ENCODE results near the gene PCDHB7. TPM values are rescaled to one million over a fixed set of nuclear protein-coding genes. Genes with fewer than 3 reads are reported as not detected.
"Not testable (repeated sequence)": the region's sequence is repeated elsewhere in the genome, so short reads cannot be mapped to it uniquely, and the experiment has no call there.

PCDHB7 gene
- total RNA-seq, 1 donor from 2014 or later = 2.1 TPM

DNA sequence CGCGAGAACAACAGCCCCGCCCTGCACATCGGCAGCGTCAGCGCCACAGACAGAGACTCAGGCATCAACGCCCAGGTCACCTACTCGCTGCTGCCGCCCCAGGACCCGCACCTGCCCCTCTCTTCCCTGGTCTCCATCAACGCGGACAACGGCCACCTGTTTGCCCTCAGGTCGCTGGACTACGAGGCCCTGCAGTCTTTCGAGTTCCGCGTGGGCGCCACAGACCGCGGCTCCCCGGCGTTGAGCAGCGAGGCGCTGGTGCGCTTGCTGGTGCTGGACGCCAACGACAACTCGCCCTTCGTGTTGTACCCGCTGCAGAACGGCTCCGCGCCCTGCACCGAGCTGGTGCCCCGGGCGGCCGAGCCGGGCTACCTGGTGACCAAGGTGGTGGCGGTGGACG lies 20.8 kb upstream of the PCDHB7 start:
- H3K36me3 ChIP-seq (ENCODE audit: control insufficient read depth in 3 of 3, insufficient read depth in 3 of 3, low read length in 3 of 3); H3K4me1 ChIP-seq (ENCODE audit: control insufficient read depth in 3 of 3, insufficient read depth in 3 of 3, low read length in 3 of 3); H3K9ac ChIP-seq (ENCODE audit: low read depth in 1 of 3, low read length in 3 of 3); H3K4me3 ChIP-seq (ENCODE audit: low read length in 3 of 3); H3K27me3 ChIP-seq (ENCODE audit: control insufficient read depth in 3 of 3, insufficient read depth in 3 of 3, low read length in 3 of 3); H3K27ac ChIP-seq (ENCODE audit: low read depth, low read length): not testable (repeated sequence)
- H3K9me3 ChIP-seq (ENCODE audit: control insufficient read depth in 3 of 3, low read length in 3 of 3) = peaks cover 12 to 21% (median 13%) of the 10 kb centered on the region in 3 donors

DNA sequence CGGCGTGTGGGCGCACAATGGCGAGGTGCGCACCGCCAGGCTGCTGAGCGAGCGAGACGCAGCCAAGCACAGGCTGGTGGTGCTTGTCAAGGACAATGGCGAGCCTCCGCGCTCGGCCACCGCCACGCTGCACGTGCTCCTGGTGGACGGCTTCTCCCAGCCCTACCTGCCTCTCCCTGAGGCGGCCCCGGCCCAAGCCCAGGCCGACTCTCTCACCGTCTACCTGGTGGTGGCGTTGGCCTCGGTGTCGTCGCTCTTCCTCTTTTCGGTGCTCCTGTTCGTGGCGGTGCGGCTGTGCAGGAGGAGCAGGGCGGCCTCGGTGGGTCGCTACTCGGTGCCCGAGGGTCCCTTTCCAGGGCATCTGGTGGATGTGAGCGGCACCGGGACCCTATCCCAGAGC lies 20.3 kb upstream of the PCDHB7 start:
- H3K36me3 ChIP-seq (ENCODE audit: control insufficient read depth in 3 of 3, insufficient read depth in 3 of 3, low read length in 3 of 3); H3K9ac ChIP-seq (ENCODE audit: low read depth in 1 of 3, low read length in 3 of 3); H3K4me1 ChIP-seq (ENCODE audit: control insufficient read depth in 3 of 3, insufficient read depth in 3 of 3, low read length in 3 of 3); H3K27ac ChIP-seq (ENCODE audit: low read depth, low read length); H3K4me3 ChIP-seq (ENCODE audit: low read length in 3 of 3); H3K27me3 ChIP-seq (ENCODE audit: control insufficient read depth in 3 of 3, insufficient read depth in 3 of 3, low read length in 3 of 3): not testable (repeated sequence)
- H3K9me3 ChIP-seq (ENCODE audit: control insufficient read depth in 3 of 3, low read length in 3 of 3) = peaks cover 13 to 25% (median 15%) of the 10 kb centered on the region in 3 donors

DNA sequence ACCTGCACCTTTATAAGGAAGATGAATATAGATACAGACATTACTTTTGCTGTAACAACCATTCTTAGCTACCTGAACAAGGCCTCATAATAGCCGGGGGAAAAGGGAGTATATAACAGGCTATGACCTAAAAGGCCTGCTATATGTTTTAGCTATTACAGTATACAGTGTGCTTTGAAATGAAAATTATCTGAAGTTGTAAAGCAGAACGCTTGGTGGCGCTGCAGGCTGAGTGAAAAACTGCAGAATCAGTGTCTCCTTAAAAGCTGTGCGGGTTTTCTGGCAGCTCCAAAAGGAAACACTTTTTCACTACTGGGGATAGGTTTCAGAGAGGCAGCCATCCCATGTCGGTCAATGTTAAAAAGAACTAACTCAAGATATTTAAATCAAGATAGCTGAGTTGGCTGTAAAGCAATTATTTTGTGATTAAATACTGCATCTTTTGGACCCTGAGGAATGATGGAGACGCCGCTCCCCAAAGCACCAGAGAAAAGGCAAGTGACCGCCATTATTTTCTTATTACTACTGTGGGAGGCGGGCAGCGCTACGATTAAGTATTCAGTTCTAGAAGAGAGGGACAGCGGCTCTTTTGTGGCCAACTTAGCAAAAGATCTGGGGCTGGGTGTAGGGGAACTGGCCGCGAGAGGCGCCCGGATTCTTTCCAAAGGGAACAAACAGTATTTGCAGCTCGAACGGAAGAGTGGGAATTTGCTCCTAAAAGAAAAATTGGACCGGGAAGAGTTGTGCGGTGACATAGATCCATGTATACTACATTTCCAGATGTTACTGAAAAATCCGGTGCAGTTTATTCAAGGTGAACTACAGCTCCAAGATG lies 16.7 kb upstream of the PCDHB7 start:
- Histone ChIP-seq H3K4me3 (ENCODE audit: low read length in 3 of 3) (no peak overlapping the region), H3K9me3 (ENCODE audit: control insufficient read depth in 3 of 3, low read length in 3 of 3) (peaks cover 13 to 25% (median 13%) of the 10 kb centered on the region in 3 donors), H3K36me3 (ENCODE audit: control insufficient read depth in 3 of 3, insufficient read depth in 3 of 3, low read length in 3 of 3) (no peaks in the 10 kb centered on the region), H3K27me3 (ENCODE audit: control insufficient read depth in 3 of 3, insufficient read depth in 3 of 3, low read length in 3 of 3) (peaks cover 3 to 8% (median 4%) of the 10 kb centered on the region in 3 donors), H3K9ac (ENCODE audit: low read depth in 1 of 3, low read length in 3 of 3) (no peak overlapping the region), H3K27ac (ENCODE audit: low read depth, low read length) (no peak overlapping the region), H3K4me1 (ENCODE audit: control insufficient read depth in 3 of 3, insufficient read depth in 3 of 3, low read length in 3 of 3) (no peaks in the 10 kb centered on the region)

DNA sequence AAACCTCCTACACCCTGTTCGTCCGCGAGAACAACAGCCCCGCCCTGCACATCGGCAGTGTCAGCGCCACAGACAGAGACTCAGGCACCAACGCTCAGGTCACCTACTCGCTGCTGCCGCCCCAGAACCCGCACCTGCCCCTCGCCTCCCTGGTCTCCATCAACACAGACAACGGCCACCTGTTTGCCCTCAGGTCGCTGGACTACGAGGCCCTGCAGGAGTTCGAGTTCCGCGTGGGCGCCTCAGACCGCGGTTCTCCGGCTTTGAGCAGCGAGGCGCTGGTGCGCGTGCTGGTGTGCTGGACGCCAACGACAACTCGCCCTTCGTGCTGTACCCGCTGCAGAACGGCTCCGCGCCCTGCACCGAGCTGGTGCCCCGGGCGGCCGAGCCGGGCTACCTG lies 15.1 kb upstream of the PCDHB7 start:
- H3K27me3 ChIP-seq (ENCODE audit: control insufficient read depth in 3 of 3, insufficient read depth in 3 of 3, low read length in 3 of 3); H3K9ac ChIP-seq (ENCODE audit: low read depth in 1 of 3, low read length in 3 of 3); H3K4me3 ChIP-seq (ENCODE audit: low read length in 3 of 3); H3K4me1 ChIP-seq (ENCODE audit: control insufficient read depth in 3 of 3, insufficient read depth in 3 of 3, low read length in 3 of 3); H3K36me3 ChIP-seq (ENCODE audit: control insufficient read depth in 3 of 3, insufficient read depth in 3 of 3, low read length in 3 of 3); H3K27ac ChIP-seq (ENCODE audit: low read depth, low read length): not testable (repeated sequence)
- peaks cover 6 to 22% (median 7%) of the 10 kb centered on the region in 3 donors for H3K9me3 ChIP-seq (ENCODE audit: control insufficient read depth in 3 of 3, low read length in 3 of 3)

DNA sequence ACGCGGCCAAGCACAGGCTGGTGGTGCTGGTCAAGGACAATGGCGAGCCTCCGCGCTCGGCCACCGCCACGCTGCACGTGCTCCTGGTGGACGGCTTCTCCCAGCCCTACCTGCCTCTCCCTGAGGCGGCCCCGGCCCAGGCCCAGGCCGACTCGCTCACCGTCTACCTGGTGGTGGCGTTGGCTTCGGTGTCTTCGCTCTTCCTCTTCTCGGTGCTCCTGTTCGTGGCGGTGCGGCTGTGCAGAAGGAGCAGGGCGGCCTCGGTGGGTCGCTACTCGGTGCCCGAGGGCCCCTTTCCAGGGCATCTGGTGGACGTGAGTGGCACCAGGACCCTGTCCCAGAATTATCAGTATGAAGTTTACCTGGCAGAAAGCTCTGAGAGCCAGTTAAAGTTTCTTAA lies 14.5 kb upstream of the PCDHB7 start:
- H3K9ac ChIP-seq (ENCODE audit: low read depth in 1 of 3, low read length in 3 of 3); H3K27ac ChIP-seq (ENCODE audit: low read depth, low read length); H3K4me1 ChIP-seq (ENCODE audit: control insufficient read depth in 3 of 3, insufficient read depth in 3 of 3, low read length in 3 of 3); H3K36me3 ChIP-seq (ENCODE audit: control insufficient read depth in 3 of 3, insufficient read depth in 3 of 3, low read length in 3 of 3); H3K4me3 ChIP-seq (ENCODE audit: low read length in 3 of 3); H3K27me3 ChIP-seq (ENCODE audit: control insufficient read depth in 3 of 3, insufficient read depth in 3 of 3, low read length in 3 of 3): not testable (repeated sequence)
- H3K9me3 ChIP-seq (ENCODE audit: control insufficient read depth in 3 of 3, low read length in 3 of 3) = peaks cover 6 to 21% (median 7%) of the 10 kb centered on the region in 3 donors

DNA sequence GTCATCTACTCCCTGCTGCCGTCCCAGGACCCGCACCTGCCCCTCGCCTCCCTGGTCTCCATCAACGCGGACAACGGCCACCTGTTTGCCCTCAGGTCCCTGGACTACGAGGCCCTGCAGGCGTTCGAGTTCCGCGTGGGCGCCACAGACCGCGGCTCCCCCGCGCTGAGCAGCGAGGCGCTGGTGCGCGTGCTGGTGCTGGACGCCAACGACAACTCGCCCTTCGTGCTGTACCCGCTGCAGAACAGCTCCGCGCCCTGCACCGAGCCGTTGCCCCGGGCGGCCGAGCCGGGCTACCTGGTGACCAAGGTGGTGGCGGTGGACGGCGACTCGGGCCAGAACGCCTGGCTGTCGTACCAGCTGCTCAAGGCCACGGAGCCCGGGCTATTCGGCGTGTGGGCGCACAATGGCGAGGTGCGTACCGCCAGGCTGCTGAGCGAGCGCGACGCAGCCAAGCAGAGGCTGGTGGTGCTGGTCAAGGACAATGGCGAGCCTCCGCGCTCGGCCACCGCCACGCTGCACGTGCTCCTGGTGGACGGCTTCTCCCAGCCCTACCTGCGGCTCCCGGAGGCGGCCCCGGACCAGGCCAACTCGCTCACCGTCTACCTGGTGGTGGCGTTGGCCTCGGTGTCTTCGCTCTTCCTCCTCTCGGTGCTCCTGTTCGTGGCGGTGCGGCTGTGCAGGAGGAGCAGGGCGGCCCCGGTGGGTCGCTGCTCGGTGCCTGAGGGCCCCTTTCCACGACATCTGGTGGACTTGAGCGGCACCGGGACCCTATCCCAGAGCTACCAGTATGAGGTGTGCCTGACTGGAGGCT lies 2.1 kb downstream of the PCDHB7 start:
- H3K4me1 ChIP-seq (ENCODE audit: control insufficient read depth in 3 of 3, insufficient read depth in 3 of 3, low read length in 3 of 3); H3K4me3 ChIP-seq (ENCODE audit: low read length in 3 of 3); H3K9ac ChIP-seq (ENCODE audit: low read depth in 1 of 3, low read length in 3 of 3); H3K27ac ChIP-seq (ENCODE audit: low read depth, low read length); H3K36me3 ChIP-seq (ENCODE audit: control insufficient read depth in 3 of 3, insufficient read depth in 3 of 3, low read length in 3 of 3): not testable (repeated sequence)
- Histone ChIP-seq H3K27me3 (ENCODE audit: control insufficient read depth in 3 of 3, insufficient read depth in 3 of 3, low read length in 3 of 3) (peaks cover 5 to 16% (median 10%) of the 10 kb centered on the region in 3 donors), H3K9me3 (ENCODE audit: control insufficient read depth in 3 of 3, low read length in 3 of 3) (peaks cover 6 to 21% (median 8%) of the 10 kb centered on the region in 3 donors)

DNA sequence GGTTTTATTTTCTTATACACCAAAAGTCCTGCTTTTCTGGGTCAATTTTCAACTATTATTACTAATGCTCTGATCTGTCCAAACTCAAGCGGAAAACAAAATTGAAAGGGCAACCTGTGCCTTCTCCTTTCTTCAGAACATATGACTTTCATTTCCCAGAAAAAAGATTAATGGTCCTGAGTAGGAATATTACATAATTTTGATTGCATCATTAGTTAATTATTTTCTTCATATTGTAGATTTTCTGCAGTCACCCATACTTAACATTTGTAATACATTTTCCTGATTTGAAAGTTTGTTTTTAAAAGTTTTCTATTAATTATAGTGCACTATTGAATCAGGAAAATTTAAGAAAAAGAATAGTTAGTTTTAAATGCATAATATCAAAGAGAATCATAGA lies 3.5 kb downstream of the PCDHB7 start:
- Histone ChIP-seq H3K4me3 (ENCODE audit: low read length in 3 of 3) (no peak overlapping the region), H3K27ac (ENCODE audit: low read depth, low read length) (no peak overlapping the region), H3K27me3 (ENCODE audit: control insufficient read depth in 3 of 3, insufficient read depth in 3 of 3, low read length in 3 of 3) (peaks cover 5 to 16% (median 10%) of the 10 kb centered on the region in 3 donors), H3K9ac (ENCODE audit: low read depth in 1 of 3, low read length in 3 of 3) (no peak overlapping the region), H3K9me3 (ENCODE audit: control insufficient read depth in 3 of 3, low read length in 3 of 3) (peaks cover 6 to 21% (median 8%) of the 10 kb centered on the region in 3 donors), H3K4me1 (ENCODE audit: control insufficient read depth in 3 of 3, insufficient read depth in 3 of 3, low read length in 3 of 3) (no peaks in the 10 kb centered on the region), H3K36me3 (ENCODE audit: control insufficient read depth in 3 of 3, insufficient read depth in 3 of 3, low read length in 3 of 3) (no peaks in the 10 kb centered on the region)

DNA sequence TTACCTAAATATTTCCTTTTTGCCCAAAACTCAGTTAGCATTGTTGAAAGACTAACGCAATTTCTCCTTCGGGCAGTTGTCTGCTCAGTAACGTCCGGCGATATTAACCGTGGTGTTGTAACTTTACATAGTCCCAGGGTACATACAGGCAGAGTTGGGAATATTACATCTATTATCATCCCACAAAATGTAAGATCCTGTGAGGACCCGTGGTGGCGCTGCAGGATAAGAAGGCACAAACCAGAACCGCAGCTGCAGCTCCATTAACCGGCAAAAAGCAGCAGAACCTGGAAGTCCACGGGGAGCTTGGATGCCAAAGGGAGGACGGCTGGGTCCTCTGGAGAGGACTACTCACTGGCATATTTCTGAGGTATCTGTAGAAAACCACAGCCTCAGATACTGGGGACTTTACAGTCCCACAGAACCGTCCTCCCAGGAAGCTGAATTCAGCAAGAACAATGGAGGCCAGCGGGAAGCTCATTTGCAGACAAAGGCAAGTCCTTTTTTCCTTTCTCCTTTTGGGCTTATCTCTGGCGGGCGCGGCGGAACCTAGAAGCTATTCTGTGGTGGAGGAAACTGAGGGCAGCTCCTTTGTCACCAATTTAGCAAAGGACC lies 5.2 kb downstream of the PCDHB7 start, which contains the start of gene PCDHB8:
PCDHB8 (plus strand) TSS at position 214 of the 615 bp plus-strand sequence; CDS start at position 459, 245 bp downstream.
- H3K9ac ChIP-seq (ENCODE audit: low read depth in 1 of 3, low read length in 3 of 3) = not testable (repeated sequence)
- peaks cover 6 to 21% (median 8%) of the 10 kb centered on the region in 3 donors for H3K9me3 ChIP-seq (ENCODE audit: control insufficient read depth in 3 of 3, low read length in 3 of 3)

DNA sequence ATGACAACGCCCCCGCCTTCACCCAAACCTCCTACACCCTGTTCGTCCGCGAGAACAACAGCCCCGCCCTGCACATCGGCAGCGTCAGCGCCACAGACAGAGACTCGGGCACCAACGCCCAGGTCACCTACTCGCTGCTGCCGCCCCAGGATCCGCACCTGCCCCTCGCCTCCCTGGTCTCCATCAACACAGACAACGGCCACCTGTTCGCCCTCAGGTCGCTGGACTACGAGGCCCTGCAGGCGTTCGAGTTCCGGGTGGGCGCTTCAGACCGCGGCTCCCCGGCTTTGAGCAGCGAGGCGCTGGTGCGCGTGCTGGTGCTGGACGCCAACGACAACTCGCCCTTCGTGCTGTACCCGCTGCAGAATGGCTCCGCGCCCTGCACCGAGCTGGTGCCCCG lies 6.9 kb downstream of the PCDHB7 start:
- not testable (repeated sequence) for H3K9ac ChIP-seq (ENCODE audit: low read depth in 1 of 3, low read length in 3 of 3); H3K27ac ChIP-seq (ENCODE audit: low read depth, low read length); H3K4me3 ChIP-seq (ENCODE audit: low read length in 3 of 3); H3K36me3 ChIP-seq (ENCODE audit: control insufficient read depth in 3 of 3, insufficient read depth in 3 of 3, low read length in 3 of 3); H3K4me1 ChIP-seq (ENCODE audit: control insufficient read depth in 3 of 3, insufficient read depth in 3 of 3, low read length in 3 of 3)
- H3K9me3 ChIP-seq (ENCODE audit: control insufficient read depth in 3 of 3, low read length in 3 of 3) = peaks cover 9 to 30% (median 12%) of the 10 kb centered on the region in 3 donors
- H3K27me3 ChIP-seq (ENCODE audit: control insufficient read depth in 3 of 3, insufficient read depth in 3 of 3, low read length in 3 of 3) = peaks cover 5 to 16% (median 10%) of the 10 kb centered on the region in 3 donors

More for the DNA sequence above, 5.2 kb downstream of the PCDHB7 start, which contains the start of gene PCDHB8:
- peaks cover 5 to 16% (median 10%) of the 10 kb centered on the region in 3 donors for H3K27me3 ChIP-seq (ENCODE audit: control insufficient read depth in 3 of 3, insufficient read depth in 3 of 3, low read length in 3 of 3)
- H3K27ac ChIP-seq (ENCODE audit: low read depth, low read length); H3K4me3 ChIP-seq (ENCODE audit: low read length in 3 of 3); H3K4me1 ChIP-seq (ENCODE audit: control insufficient read depth in 3 of 3, insufficient read depth in 3 of 3, low read length in 3 of 3); H3K36me3 ChIP-seq (ENCODE audit: control insufficient read depth in 3 of 3, insufficient read depth in 3 of 3, low read length in 3 of 3): not testable (repeated sequence)

Data from skeletal muscle tissue (tissue), 4 donors.